Neural cell (in vitro differentiated cells): ENCODE results near the gene BLOC1S4. TPM values are rescaled to one million over a fixed set of nuclear protein-coding genes. Genes with fewer than 3 reads are reported as not detected.

Experiments used
- H2AFZ ChIP-seq: fragments of 200-600, 300-800 bp; sonication (generic), shearing (Covaris generic); 2 replicates; pipeline ENCODE4 v1.6.0; 2014; ENCODE audit warnings: low read depth, mild to moderate bottlenecking, antibody characterized with exemption, low read length, moderate library complexity
- H3F3A ChIP-seq: fragments of 200-600 bp; shearing (Covaris generic); 2 replicates; pipeline ENCODE4 v1.6.1; 2016; ENCODE audit warnings: mild to moderate bottlenecking, moderate library complexity, mixed read lengths, antibody characterized with exemption, low read length; ENCODE audit not compliant: insufficient read depth, poor library complexity, severe bottlenecking
- H3K27ac ChIP-seq: fragments of 200-600, 300-800 bp; sonication (generic), shearing (Covaris generic); 2 replicates; pipeline ENCODE4 v1.5.1; 2014; ENCODE audit warnings: mild to moderate bottlenecking, low read length, moderate library complexity
- H3K27me3 ChIP-seq: fragments of 300-800, 200-600 bp; sonication (generic), shearing (Covaris generic); 2 replicates; pipeline ENCODE4 v1.6.0; 2014; ENCODE audit warnings: mild to moderate bottlenecking, low read depth, low read length, moderate library complexity; ENCODE audit not compliant: insufficient read depth
- H3K36me3 ChIP-seq: fragments of 300-800, 200-600 bp; sonication (generic), shearing (Covaris generic); 2 replicates; pipeline ENCODE4 v1.5.1; 2014; ENCODE audit warnings: mild to moderate bottlenecking, antibody characterized with exemption, low read length, moderate library complexity; ENCODE audit not compliant: insufficient read depth
- H3K4me2 ChIP-seq: fragments of 300-800, 200-600 bp; sonication (generic), shearing (Covaris generic); 2 replicates; pipeline ENCODE4 v1.6.0; 2014; ENCODE audit warnings: mild to moderate bottlenecking, low read length
- H3K4me3 ChIP-seq: fragments of 300-800, 200-600 bp; sonication (generic), shearing (Covaris generic); 2 replicates; pipeline ENCODE4 v1.5.1; 2014; ENCODE audit warnings: mild to moderate bottlenecking, low read length, moderate library complexity
- H3K79me2 ChIP-seq: fragments of 200-600 bp; shearing (Covaris generic); replicated peaks from 2 replicates; pipeline ENCODE4 v1.6.0; 2014; ENCODE audit warnings: mild to moderate bottlenecking, low read length, moderate library complexity; ENCODE audit not compliant: insufficient read depth
- H3K9ac ChIP-seq: fragments of 300-800, 200-600 bp; sonication (generic), shearing (Covaris generic); 2 replicates; pipeline ENCODE4 v1.6.1; 2016; ENCODE audit warnings: mild to moderate bottlenecking, low read length, mixed read lengths
- H3K9me2 ChIP-seq: fragments of 200-600 bp; shearing (Covaris generic); 2 replicates; pipeline ENCODE4 v1.6.1; 2016; ENCODE audit warnings: mild to moderate bottlenecking, low read length, mixed read lengths; ENCODE audit not compliant: insufficient read depth
- H3K9me3 ChIP-seq: fragments of 200-600, 300-800 bp; sonication (generic), shearing (Covaris generic); 2 replicates; pipeline ENCODE4 v1.6.1; 2016; ENCODE audit warnings: mild to moderate bottlenecking, mixed run types, low read length, moderate library complexity, mixed read lengths
- H4K20me1 ChIP-seq: fragments of 200-600 bp; shearing (Covaris generic); 2 replicates; pipeline ENCODE4 v1.6.1; 2016; ENCODE audit warnings: mild to moderate bottlenecking, mixed run types; ENCODE audit not compliant: insufficient read depth
- CTCF ChIP-seq: fragments of 450-650 bp; IDR thresholded peaks from 2 replicates; pipeline ENCODE4 v1.5.1; 2014; ENCODE audit warnings: antibody characterized with exemption, mild to moderate bottlenecking, moderate library complexity; ENCODE audit not compliant: poor library complexity, severe bottlenecking
- EP300 ChIP-seq: fragments of 450-650 bp; conservative IDR thresholded peaks from 2 replicates; pipeline ENCODE4 v1.6.1; 2014; ENCODE audit warnings: antibody characterized with exemption, mild to moderate bottlenecking, moderate library complexity; ENCODE audit not compliant: poor library complexity, severe bottlenecking
- EZH2 ChIP-seq: fragments of 200-600, 300-800 bp; shearing (Covaris generic), sonication (generic); IDR thresholded peaks from 2 replicates; pipeline ENCODE4 v1.6.1; 2014; ENCODE audit warnings: antibody characterized with exemption, low read length, borderline replicate concordance, mild to moderate bottlenecking; ENCODE audit not compliant: insufficient read depth, poor library complexity, severe bottlenecking
- MXI1 ChIP-seq: fragments of 450-650 bp; conservative IDR thresholded peaks from 2 replicates; pipeline ENCODE4 v1.6.1; 2014; ENCODE audit warnings: antibody characterized with exemption, mild to moderate bottlenecking; ENCODE audit not compliant: poor library complexity, severe bottlenecking
- POLR2AphosphoS5 ChIP-seq: IDR thresholded peaks from 2 replicates; pipeline ENCODE4 v1.6.1; 2012
- RAD21 ChIP-seq: fragments of 450-650 bp; conservative IDR thresholded peaks from 2 replicates; pipeline ENCODE4 v1.6.1; 2014; ENCODE audit warnings: antibody characterized with exemption, mild to moderate bottlenecking, moderate library complexity
- SMC3 ChIP-seq: fragments of 450-650 bp; conservative IDR thresholded peaks from 2 replicates; pipeline ENCODE4 v1.6.1; 2014; ENCODE audit warnings: antibody characterized with exemption, mild to moderate bottlenecking, moderate library complexity; ENCODE audit not compliant: poor library complexity
- TAF1 ChIP-seq: IDR thresholded peaks from 2 replicates; pipeline ENCODE4 v1.6.1; 2012; ENCODE audit warnings: low read depth
- polyA plus RNA-seq: library from polyadenylated mRNA; depleted of rRNA; stranded (reverse); fragments of >200 nt; gene quantifications from 2 replicates; pipeline ENCODE4 v1.2.3, GENCODE V29; 2014
- TF ChIP-seq, protein P1 (sequence below): IDR thresholded peaks from 2 replicates; pipeline ENCODE4 v1.6.1; 2012; ENCODE audit warnings: borderline replicate concordance

BLOC1S4 gene
- polyA plus RNA-seq, 1 donor from 2014 or later, result 21.2 TPM

GRCh38 chr4:6727943-6728250, 11.9 kb downstream of the BLOC1S4 start:
- no peaks in the 10 kb centered on the region for H4K20me1 ChIP-seq
- no peaks in the 10 kb centered on the region for H3K36me3 ChIP-seq
- no peaks in the 10 kb centered on the region for H3K79me2 ChIP-seq
- H3K4me2 ChIP-seq, result no peak overlapping the region
- H3K4me3 ChIP-seq, result no peak overlapping the region
- TF ChIP-seq TAF1, result no peak
- TF ChIP-seq, protein P1, sequence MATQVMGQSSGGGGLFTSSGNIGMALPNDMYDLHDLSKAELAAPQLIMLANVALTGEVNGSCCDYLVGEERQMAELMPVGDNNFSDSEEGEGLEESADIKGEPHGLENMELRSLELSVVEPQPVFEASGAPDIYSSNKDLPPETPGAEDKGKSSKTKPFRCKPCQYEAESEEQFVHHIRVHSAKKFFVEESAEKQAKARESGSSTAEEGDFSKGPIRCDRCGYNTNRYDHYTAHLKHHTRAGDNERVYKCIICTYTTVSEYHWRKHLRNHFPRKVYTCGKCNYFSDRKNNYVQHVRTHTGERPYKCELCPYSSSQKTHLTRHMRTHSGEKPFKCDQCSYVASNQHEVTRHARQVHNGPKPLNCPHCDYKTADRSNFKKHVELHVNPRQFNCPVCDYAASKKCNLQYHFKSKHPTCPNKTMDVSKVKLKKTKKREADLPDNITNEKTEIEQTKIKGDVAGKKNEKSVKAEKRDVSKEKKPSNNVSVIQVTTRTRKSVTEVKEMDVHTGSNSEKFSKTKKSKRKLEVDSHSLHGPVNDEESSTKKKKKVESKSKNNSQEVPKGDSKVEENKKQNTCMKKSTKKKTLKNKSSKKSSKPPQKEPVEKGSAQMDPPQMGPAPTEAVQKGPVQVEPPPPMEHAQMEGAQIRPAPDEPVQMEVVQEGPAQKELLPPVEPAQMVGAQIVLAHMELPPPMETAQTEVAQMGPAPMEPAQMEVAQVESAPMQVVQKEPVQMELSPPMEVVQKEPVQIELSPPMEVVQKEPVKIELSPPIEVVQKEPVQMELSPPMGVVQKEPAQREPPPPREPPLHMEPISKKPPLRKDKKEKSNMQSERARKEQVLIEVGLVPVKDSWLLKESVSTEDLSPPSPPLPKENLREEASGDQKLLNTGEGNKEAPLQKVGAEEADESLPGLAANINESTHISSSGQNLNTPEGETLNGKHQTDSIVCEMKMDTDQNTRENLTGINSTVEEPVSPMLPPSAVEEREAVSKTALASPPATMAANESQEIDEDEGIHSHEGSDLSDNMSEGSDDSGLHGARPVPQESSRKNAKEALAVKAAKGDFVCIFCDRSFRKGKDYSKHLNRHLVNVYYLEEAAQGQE, result no peak
- no peak for TF ChIP-seq CTCF
- TF ChIP-seq SMC3, result no peak
- no peak for TF ChIP-seq EP300
- no peak for TF ChIP-seq POLR2AphosphoS5
- no peak for TF ChIP-seq EZH2
- no peak for TF ChIP-seq MXI1
- no peak for TF ChIP-seq RAD21
- no peaks in the 10 kb centered on the region for H3K9me2 ChIP-seq
- H3F3A ChIP-seq, result no peaks in the 10 kb centered on the region
- no peaks in the 10 kb centered on the region for H3K27me3 ChIP-seq
- H3K9me3 ChIP-seq, result no peaks in the 10 kb centered on the region
- H3K9ac ChIP-seq, result no peak overlapping the region
- H3K27ac ChIP-seq, result no peak overlapping the region
- H2AFZ ChIP-seq, result no peak overlapping the region

- no peaks in the 10 kb centered on the region for H3K9me2 ChIP-seq
- no peak overlapping the region for H3K4me3 ChIP-seq
- H2AFZ ChIP-seq, result no peak overlapping the region
- TF ChIP-seq SMC3 (no peak), POLR2AphosphoS5 (no peak), TAF1 (no peak), RAD21 (no peak), MXI1 (no peak), EP300 (no peak)
- H3K27me3 ChIP-seq, result no peaks in the 10 kb centered on the region
- no peaks in the 10 kb centered on the region for H3K36me3 ChIP-seq
- no peaks in the 10 kb centered on the region for H3K9me3 ChIP-seq
- H3K9ac ChIP-seq, result no peak overlapping the region
- H3K79me2 ChIP-seq, result no peaks in the 10 kb centered on the region
- no peaks in the 10 kb centered on the region for H4K20me1 ChIP-seq
- no peaks in the 10 kb centered on the region for H3F3A ChIP-seq
- no peak overlapping the region for H3K27ac ChIP-seq
- H3K4me2 ChIP-seq, result no peak overlapping the region
Observed at GRCh38 chr4:6728320-6729029, 12.5 kb downstream of the BLOC1S4 start.
